NCI-H345 treated with DMSO at 0.1 percent for 48 hours (cell line): Measurements from ENCODE around the gene KIF3B.

ENCODE experiments used
- DNase-seq: peaks from one replicate; lab custom pipeline; 2025; ENCODE audit not compliant: unreplicated experiment; lab: John Stamatoyannopoulos, UW

KIF3B gene

GRCh38 chr20:32277361-32278198 is at the start of gene KIF3B:
KIF3B (plus strand) TSS chr20:32277651; CDS start chr20:32309778, 32,127 bp downstream.
- DNase-seq: peak; percentile 93

- no peak for DNase-seq
Measured at GRCh38 chr20:32227744-32228688, 49.4 kb upstream of the KIF3B start.

DNA sequence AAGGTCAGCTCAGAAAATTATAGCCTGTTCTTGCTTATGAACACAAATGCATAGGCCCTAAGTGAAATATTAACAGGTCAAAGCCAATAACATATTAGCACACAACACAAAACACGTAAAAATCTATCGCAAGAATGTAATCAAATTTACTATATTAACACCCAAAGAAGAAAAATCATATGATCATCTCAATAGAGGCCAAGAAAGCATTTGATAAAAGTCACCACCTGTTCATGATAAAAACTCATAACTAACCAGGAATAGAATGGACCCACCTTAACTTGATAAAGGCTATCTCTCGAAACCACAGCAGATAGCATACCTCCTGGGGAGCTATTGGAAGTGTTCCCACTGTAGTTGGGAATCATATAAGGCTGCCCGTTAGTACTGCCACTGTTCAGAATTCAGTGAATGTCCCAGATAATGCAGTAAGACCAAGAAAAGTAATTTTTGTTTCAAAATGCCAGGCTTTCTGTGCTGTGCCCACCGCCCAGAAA is 48.2 kb upstream of the KIF3B start:
- DNase-seq: no peak

GRCh38 chr20:32230707-32231106 is 46.7 kb upstream of the KIF3B start:
- DNase-seq: no peak

DNA sequence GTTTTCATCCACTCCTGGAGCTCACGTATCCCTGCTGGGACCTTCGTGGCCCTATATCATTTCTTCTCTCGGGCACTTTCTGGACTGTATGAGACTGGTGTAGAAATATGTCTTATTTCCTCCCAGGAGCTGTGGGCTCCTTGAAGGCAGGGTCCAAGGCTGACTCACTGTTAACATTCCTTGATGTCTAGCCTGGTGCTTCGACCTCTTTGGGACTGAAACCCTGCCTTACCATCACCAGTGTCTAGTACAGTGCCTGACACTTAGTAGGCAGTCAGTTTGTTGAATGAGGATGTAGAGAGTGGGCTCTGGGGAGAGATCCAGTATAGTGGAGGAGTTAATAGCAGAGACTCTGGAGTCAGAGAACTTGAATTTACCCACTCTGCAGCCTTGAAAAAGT is 46.2 kb upstream of the KIF3B start:
- DNase-seq: no peak

GRCh38 chr20:32231847-32232246 is 45.6 kb upstream of the KIF3B start:
- DNase-seq: no peak

GRCh38 chr20:32232326-32232886 is 45.0 kb upstream of the KIF3B start:
- no peak for DNase-seq

GRCh38 chr20:32233286-32233685 is 44.2 kb upstream of the KIF3B start:
- DNase-seq: no peak

DNA sequence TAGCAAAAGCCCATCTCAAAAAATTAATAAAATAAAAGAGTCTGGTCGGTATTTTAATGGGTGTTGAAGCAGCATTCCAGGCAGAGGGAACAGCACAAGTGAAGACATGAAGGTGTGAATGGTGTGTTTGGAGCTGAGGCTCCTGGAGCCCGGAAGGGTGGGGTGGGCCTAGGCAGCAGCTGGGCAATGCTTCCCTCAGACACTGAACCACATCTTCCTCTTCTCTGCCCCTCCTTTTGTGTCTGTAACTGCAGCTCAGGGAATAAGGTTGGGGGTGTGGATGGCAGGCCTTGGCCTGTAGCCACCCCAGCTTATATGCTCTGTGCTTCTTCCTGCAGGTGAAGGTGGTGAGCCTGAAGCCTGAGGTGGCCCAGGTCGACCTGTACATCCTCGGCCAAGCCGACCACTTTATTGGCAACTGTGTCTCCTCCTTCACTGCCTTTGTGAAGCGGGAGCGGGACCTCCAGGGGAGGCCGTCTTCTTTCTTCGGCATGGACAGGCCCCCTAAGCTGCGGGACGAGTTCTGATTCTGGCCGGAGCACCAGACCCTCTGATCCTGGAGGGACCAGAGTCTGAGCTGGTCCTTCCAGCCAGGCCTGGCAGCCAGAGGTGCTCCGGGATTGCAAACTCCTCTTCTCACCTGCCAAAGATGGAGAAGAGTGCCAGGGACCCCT is 43.2 kb upstream of the KIF3B start:
- DNase-seq: no peak

- no peak for DNase-seq
Measured at GRCh38 chr20:32235331-32236047, 42.0 kb upstream of the KIF3B start.

DNA sequence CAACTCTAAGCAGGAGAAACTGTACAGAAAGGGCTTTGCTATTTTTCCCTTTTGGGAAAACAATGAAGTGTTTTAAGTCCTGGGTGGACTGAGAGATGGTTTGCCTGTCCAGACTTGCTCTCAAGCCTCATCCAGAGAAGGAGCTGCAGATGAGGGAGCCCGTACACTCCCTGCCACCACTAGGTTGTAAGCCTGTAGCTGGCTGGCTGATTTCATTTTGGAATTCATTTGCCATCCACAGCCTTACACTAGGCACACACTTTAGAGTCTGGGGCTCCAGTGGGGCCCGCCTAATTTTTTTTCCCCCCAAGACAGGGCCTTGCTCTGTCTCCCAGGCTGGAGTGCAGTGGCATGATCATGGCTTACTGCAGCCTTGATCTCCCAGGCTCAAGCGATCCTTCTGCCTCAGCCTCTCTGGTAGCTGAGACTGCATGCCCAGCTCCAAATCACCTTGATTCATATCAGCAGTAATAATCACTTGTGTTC is 41.4 kb upstream of the KIF3B start:
- no peak for DNase-seq

DNA sequence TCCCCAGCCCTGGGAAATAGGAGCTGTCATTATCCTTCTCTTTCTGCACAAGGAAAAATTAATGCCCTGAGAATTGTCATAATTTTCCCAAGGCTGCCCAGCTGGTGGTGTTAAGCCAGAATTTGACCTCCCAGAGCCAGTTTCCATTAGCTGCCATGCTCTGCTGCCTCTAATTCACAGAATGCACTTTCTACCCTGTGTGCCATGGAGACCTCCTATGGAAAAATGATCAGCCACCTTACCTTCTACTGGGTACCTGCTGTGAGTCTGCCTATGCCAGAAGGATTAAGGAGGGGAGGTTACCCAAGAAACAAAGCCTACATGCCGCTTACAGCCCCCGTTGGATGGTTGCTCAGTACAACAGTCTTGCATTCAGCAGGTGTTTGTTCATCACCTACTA is 40.6 kb upstream of the KIF3B start:
- no peak for DNase-seq

GRCh38 chr20:32237419-32237818 is 40.0 kb upstream of the KIF3B start:
- no peak for DNase-seq

DNA sequence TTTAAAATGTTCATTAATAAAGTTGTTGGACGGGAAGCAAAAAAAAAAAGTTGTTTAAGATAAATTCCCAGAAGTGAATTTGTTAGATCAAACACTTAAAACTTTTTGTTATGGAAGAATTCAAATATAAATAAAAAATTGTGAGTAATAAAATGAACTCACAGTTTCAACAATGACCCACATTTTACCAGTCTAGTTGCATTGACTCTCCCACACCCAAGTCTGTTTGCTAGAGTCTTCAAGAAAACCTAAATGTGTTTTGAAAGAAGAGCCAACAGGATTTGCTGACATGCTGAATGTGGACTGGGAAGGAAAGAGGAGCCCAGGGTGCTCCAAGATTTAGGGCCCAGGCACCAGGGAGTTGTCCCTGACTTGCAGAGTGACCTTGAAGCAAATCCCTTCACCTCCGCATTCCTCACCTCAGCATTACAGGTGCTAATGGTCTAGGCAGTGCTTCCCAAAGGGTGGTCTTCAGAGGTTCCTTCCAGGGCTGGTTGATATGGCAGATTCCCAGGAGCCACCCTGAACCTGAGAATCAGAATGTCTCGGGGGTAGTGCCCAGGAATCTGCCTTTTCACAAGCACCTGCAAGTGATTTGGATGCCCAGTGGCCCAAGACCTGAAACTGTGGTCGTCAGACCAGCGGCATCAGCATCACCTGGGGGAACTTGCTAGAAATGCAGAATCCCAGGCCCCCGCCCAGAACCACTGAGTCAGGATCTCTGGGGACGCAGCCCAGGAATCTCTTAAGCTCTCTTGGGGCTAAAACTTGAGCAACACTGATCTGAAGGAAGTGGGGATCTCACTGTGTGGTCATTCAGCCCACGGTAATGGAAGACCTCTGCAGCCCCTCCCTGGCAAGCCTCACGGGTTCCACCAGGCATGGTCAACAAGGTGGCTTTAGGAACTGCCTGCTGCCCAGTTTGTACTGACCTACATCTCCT is 38.7 kb upstream of the KIF3B start:
- no peak for DNase-seq

- DNase-seq: no peak
Measured at GRCh38 chr20:32240205-32240604, 37.2 kb upstream of the KIF3B start.

GRCh38 chr20:32241807-32242206 is 35.6 kb upstream of the KIF3B start:
- no peak for DNase-seq

GRCh38 chr20:32244150-32244823 is 33.2 kb upstream of the KIF3B start:
- no peak for DNase-seq

DNA sequence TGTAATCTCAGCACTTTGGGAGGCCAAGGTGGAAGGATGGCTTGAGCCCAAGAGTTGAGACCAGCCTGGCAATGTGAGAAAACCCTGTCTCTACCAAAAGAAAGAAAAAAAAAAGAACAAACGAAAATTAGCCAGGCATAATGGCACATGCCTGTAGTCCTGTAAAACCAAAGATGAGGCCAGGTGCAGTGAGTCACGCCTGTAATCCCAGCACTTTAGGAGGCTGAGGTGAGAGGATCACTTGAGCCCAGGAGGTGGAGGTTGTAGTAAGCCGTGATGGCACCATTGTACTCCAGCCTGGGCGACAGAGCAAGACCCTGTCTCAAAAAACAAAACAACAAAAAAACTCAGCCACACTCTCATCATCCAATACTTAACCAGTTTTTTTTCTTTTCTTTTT is 32.5 kb upstream of the KIF3B start:
- no peak for DNase-seq
